Ishikawa (cell line): ENCODE data around the gene CST5.

Experiments
- CEBPB ChIP-seq: IDR thresholded peaks from 2 replicates; pipeline ENCODE4 v1.6.1; 2012
- CREB1 ChIP-seq: IDR thresholded peaks from 2 replicates; pipeline ENCODE4 v1.6.1; 2012; ENCODE audit warnings: low read depth
- EGR1 ChIP-seq: IDR thresholded peaks from 2 replicates; pipeline ENCODE4 v1.6.1; 2012
- EP300 ChIP-seq: IDR thresholded peaks from 2 replicates; pipeline ENCODE4 v1.6.1; 2012; ENCODE audit warnings: borderline replicate concordance
- FOXM1 ChIP-seq: IDR thresholded peaks from 2 replicates; pipeline ENCODE4 v1.6.1; 2012; ENCODE audit warnings: low read depth, borderline replicate concordance
- MAX ChIP-seq: IDR thresholded peaks from 2 replicates; pipeline ENCODE4 v1.6.1; 2012
- NFIC ChIP-seq: IDR thresholded peaks from 2 replicates; pipeline ENCODE4 v1.6.1; 2012
- RAD21 ChIP-seq: IDR thresholded peaks from 2 replicates; pipeline ENCODE4 v1.6.1; 2012; ENCODE audit warnings: low read depth
- REST ChIP-seq: IDR thresholded peaks from 2 replicates; pipeline ENCODE4 v1.6.1; 2012; ENCODE audit warnings: low read depth, mild to moderate bottlenecking
- TAF1 ChIP-seq: IDR thresholded peaks from 2 replicates; pipeline ENCODE4 v1.6.1; 2012; ENCODE audit warnings: low read depth, mild to moderate bottlenecking
- TCF12 ChIP-seq: IDR thresholded peaks from 2 replicates; pipeline ENCODE4 v1.6.1; 2012; ENCODE audit warnings: low read depth
- TEAD4 ChIP-seq: IDR thresholded peaks from 2 replicates; pipeline ENCODE4 v1.6.1; 2012
- USF1 ChIP-seq: IDR thresholded peaks from 2 replicates; pipeline ENCODE4 v1.6.1; 2012
- YY1 ChIP-seq: IDR thresholded peaks from 2 replicates; pipeline ENCODE4 v1.6.1; 2012; ENCODE audit warnings: low read depth
- ZBTB7A ChIP-seq: IDR thresholded peaks from 2 replicates; pipeline ENCODE4 v1.6.1; 2012; ENCODE audit warnings: low read depth

CST5 gene

GRCh38 chr20:23870461-23870860 lies 9.1 kb downstream of the CST5 start:
- TF ChIP-seq TEAD4, result no peak
- TF ChIP-seq USF1, result no peak
- no peak for TF ChIP-seq MAX
- no peak for TF ChIP-seq TCF12
- TF ChIP-seq ZBTB7A, result no peak
- no peak for TF ChIP-seq CREB1
- no peak for TF ChIP-seq YY1
- TF ChIP-seq REST, result no peak
- no peak for TF ChIP-seq CEBPB
- TF ChIP-seq EGR1, result no peak
- TF ChIP-seq EP300, result no peak
- no peak for TF ChIP-seq RAD21
- TF ChIP-seq NFIC, result no peak
- no peak for TF ChIP-seq TAF1
- no peak for TF ChIP-seq FOXM1

DNA sequence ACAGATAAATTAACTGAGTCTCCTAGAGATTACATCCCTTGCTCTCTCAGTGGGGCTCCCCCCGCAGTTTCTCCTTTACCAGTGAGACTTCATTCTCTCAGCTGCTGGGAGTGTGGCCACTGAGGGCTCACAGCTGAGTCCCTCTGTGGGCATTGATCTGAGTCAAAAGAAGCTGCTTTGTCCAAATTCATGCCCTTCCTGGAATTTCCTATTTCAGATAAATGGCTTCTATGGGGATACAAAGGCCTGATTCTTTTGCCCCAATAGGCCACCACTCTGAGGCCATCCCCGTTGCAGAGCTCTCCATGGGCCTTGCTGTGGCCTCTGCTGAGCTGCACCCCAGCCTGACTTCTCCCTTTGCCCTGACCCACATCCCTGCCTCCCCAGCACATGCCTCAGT lies 10.0 kb downstream of the CST5 start:
- no peak for TF ChIP-seq NFIC
- TF ChIP-seq TAF1, result no peak
- no peak for TF ChIP-seq EGR1
- TF ChIP-seq MAX, result no peak
- no peak for TF ChIP-seq REST
- no peak for TF ChIP-seq CREB1
- no peak for TF ChIP-seq USF1
- no peak for TF ChIP-seq CEBPB
- TF ChIP-seq FOXM1, result no peak
- TF ChIP-seq ZBTB7A, result no peak
- TF ChIP-seq EP300, result no peak
- no peak for TF ChIP-seq TCF12
- no peak for TF ChIP-seq TEAD4
- no peak for TF ChIP-seq RAD21
- no peak for TF ChIP-seq YY1

DNA sequence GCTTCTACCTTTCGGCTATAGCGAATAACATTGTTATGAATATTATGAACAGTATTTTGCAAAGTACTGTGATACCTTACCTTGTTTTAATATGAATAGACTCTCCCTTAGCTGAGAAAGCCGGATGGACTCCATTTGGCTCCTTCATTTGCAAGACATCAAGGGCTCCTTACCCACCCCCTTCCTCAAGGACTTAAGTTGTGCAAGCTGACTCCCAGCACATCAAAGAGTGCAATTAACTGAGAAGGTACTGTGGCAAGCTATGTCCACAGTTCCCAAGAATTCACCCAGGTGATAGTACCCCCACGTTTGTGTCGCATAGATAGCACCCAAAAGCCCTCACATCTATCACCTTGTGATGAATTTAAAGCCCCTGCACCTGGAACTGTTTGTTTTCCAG lies 11.2 kb downstream of the CST5 start:
- TF ChIP-seq NFIC, result no peak
- TF ChIP-seq TAF1, result no peak
- TF ChIP-seq FOXM1, result no peak
- TF ChIP-seq EP300, result no peak
- no peak for TF ChIP-seq USF1
- no peak for TF ChIP-seq EGR1
- TF ChIP-seq CREB1, result no peak
- no peak for TF ChIP-seq TEAD4
- TF ChIP-seq TCF12, result no peak
- no peak for TF ChIP-seq REST
- TF ChIP-seq MAX, result no peak
- TF ChIP-seq ZBTB7A, result no peak
- no peak for TF ChIP-seq CEBPB
- TF ChIP-seq RAD21, result no peak
- TF ChIP-seq YY1, result no peak

DNA sequence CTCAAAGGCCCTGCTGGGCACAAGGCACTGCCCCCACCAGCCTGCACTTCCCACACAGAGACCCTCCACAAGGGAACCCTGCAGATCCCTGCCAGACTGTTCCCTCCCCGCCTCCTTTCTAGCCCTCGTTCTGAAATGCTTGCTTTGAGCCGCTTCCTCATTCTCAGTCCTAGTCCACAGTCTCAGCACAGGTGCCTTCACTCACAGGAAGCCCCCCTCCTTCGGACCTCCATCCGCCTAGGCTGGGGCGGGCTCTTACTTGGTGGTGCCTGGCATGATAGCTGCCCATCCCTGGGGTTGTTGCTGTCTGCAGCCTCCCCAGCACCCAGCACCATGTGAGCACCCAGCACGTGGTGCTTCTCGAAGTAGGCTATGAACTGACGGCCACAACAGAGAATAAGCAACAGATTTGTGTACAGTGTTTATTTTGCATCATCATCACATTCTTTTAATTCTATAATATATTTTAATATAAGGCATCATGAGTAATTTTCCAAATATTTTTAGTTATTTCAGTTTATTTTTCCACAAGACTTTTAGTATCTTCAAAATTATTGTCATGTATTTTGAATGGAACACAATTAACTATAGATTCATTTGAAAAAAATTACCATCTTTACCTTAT lies 12.3 kb downstream of the CST5 start:
- TF ChIP-seq ZBTB7A (no peak), TEAD4 (no peak), FOXM1 (no peak), RAD21 (no peak), TCF12 (no peak), EGR1 (no peak), YY1 (no peak), REST (no peak), MAX (no peak), CEBPB (no peak), TAF1 (no peak), EP300 (no peak), CREB1 (no peak), USF1 (no peak), NFIC (no peak)
